Cardiac fibroblast (primary cell): ENCODE data around the gene BMPR1A.
"Not testable (repeated sequence)": the region's sequence is repeated elsewhere in the genome, so short reads cannot be mapped to it uniquely, and the experiment has no call there.

Experiments
- DNase-seq, 2 donors: peaks; one replicate each; pipeline versions ENCODE4 v3.0.0 to v3.0.0-alpha.2; 2010; ENCODE audit warnings: low read depth in 2 of 2
- H3K4me3 ChIP-seq, 2 donors: replicated peaks in 1 of 2; 1 replicate in 1 of 2; 2 replicates in 1 of 2; pipeline ENCODE4 v1.5.1; 2011; ENCODE audit warnings: low read depth in 2 of 2, low read length in 2 of 2, mild to moderate bottlenecking in 2 of 2, moderate library complexity in 1 of 2
- CTCF ChIP-seq: IDR thresholded peaks from one replicate; pipeline ENCODE4 v1.5.1; 2011; ENCODE audit warnings: low read depth, mild to moderate bottlenecking, low read length, inconsistent platforms

Gene BMPR1A

GRCh38 chr10:86938260-86938659 lies 181.8 kb downstream of the BMPR1A start:
- DNase-seq = no peak
- H3K4me3 ChIP-seq = no peak overlapping the region
- TF ChIP-seq CTCF = no peak

- not testable (repeated sequence) for H3K4me3 ChIP-seq, DNase-seq
Measured at GRCh38 chr10:86940076-86940475, 183.7 kb downstream of the BMPR1A start.

- TF ChIP-seq CTCF = no peak
- DNase-seq = no peak
- H3K4me3 ChIP-seq = no peak overlapping the region
Measured at GRCh38 chr10:86940677-86941076, 184.3 kb downstream of the BMPR1A start.

GRCh38 chr10:86941426-86941825 lies 185.0 kb downstream of the BMPR1A start:
- no peak overlapping the region for H3K4me3 ChIP-seq
- no peak for TF ChIP-seq CTCF
- DNase-seq = no peak

- no peak for TF ChIP-seq CTCF
- no peak overlapping the region for H3K4me3 ChIP-seq
Measured at GRCh38 chr10:86941991-86942421, 185.6 kb downstream of the BMPR1A start.

GRCh38 chr10:86942441-86943315 lies 186.3 kb downstream of the BMPR1A start:
- DNase-seq = no peak
- no peak for TF ChIP-seq CTCF
- H3K4me3 ChIP-seq = no peak overlapping the region

More at GRCh38 chr10:86941991-86942421, 185.6 kb downstream of the BMPR1A start:
- DNase-seq = no peak

- DNase-seq = no peak
- H3K4me3 ChIP-seq = no peak overlapping the region
- TF ChIP-seq CTCF = no peak
Measured at GRCh38 chr10:86943316-86944030, 187.1 kb downstream of the BMPR1A start.
